HG03460 (cell line): ENCODE results near the gene MAPK8IP1.
A peak's percentile ranks its signal among the peaks of the same experiment; 100 is the strongest.

Experiments used
- ATAC-seq: cut with Tn5 transposase; IDR thresholded peaks from one replicate; pipeline ENCODE4 v1.9.1; 2021; ENCODE audit not compliant: unreplicated experiment

Gene MAPK8IP1

GRCh38 chr11:45925550-45925949, 40.1 kb downstream of the MAPK8IP1 start:
- no peak for ATAC-seq

DNA sequence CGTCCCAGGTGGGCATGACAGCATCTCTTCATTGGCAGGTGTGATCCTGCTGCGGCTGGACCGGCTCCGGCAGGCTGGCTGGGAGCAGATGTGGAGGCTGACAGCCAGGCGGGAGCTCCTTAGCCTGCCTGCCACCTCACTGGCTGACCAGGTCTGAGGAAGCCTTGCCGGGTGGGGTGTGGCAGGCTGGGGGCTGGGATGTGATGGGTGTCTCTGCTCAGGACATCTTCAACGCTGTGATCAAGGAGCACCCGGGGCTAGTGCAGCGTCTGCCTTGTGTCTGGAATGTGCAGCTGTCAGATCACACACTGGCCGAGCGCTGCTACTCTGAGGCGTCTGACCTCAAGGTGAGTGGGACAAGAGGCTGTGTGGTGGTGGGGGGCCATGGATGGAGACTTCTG, 40.5 kb downstream of the MAPK8IP1 start:
- ATAC-seq, result no peak

GRCh38 chr11:45926536-45927331, 41.3 kb downstream of the MAPK8IP1 start:
- no peak for ATAC-seq

GRCh38 chr11:45927332-45927683, 41.9 kb downstream of the MAPK8IP1 start:
- ATAC-seq, result no peak

GRCh38 chr11:45927684-45928413, 42.4 kb downstream of the MAPK8IP1 start:
- ATAC-seq, result no peak

GRCh38 chr11:45928535-45929215, 43.2 kb downstream of the MAPK8IP1 start:
- ATAC-seq, result no peak

- ATAC-seq, result peak; percentile 13
These were observed 44.1 kb downstream of the MAPK8IP1 start for GRCh38 chr11:45929486-45930030.

DNA sequence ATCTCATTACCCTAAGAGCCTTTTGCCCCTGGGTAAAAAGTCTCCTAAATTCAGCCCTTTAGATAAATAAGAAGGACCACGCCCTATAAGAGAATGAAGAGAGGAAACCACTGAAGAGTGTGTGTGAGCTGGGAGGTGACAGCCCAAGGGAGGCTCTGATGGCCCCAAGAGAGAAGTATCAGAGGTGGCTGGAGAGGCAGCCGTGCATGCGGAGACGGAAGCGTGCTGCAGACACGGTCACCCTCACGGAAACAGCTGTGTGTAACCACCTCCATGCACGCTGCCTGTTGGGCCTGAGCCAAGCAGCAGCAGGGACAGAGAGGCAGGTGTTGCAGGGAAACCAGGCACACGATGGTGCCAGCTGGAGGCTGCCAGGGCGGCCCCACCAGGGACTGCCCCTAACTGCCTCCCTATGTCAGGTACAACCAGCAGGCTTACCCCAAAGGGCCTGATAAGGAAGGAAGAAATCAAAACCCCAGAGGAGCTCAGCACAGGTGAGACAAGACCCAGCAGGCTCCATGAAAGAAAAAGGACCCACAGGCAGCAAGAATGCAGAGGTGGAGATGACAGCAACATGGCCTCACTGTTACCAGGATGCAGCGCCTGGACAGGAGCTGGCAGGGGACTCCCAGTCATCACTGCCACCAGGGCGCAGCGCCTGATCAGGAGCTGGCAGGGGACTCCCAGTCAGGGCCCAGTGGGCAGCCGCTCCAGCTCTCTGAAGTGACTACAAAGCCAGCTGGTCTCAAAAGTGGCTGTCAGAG, 44.8 kb downstream of the MAPK8IP1 start:
- ATAC-seq, result peak; percentile 88

GRCh38 chr11:45930951-45931570, 45.6 kb downstream of the MAPK8IP1 start:
- no peak for ATAC-seq

DNA sequence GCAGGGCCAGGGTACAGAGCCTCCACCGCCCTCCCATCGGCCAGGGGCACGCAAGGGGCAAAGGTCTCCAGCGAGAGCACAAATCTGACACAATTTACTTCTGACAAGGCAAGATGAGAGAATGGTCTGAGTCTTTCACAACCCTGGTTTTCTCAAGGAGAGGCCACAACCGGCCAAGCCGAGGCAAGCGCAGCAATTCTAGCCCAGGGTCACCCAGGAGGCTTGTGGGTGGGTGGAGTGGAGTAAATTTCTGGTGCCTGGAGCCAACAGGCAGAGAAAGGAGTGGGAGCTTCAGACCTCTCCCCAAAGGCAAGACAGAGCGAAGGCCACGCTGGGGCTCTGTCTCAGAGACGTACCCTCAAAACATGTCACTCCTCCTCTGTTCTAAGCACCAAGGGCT, 46.3 kb downstream of the MAPK8IP1 start:
- no peak for ATAC-seq

DNA sequence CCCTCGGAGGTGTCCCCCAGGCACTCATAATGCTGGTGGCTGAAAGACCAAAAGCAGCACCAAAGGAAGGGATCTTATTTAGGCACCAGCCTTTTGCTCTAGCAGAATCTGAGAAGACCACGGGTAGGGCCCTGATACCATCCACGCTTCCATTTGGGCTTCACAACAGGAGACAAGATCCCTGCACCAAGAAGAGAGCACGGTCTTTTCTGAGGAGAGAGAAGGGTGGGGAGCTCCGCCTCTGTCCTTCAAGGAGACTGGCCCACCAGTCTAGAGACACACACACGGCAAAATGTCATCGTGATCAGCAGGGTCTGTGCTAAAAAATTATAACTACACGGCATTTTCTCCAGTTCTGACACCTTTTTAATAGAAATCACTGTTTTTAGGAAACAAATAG, 46.8 kb downstream of the MAPK8IP1 start:
- ATAC-seq, result no peak

DNA sequence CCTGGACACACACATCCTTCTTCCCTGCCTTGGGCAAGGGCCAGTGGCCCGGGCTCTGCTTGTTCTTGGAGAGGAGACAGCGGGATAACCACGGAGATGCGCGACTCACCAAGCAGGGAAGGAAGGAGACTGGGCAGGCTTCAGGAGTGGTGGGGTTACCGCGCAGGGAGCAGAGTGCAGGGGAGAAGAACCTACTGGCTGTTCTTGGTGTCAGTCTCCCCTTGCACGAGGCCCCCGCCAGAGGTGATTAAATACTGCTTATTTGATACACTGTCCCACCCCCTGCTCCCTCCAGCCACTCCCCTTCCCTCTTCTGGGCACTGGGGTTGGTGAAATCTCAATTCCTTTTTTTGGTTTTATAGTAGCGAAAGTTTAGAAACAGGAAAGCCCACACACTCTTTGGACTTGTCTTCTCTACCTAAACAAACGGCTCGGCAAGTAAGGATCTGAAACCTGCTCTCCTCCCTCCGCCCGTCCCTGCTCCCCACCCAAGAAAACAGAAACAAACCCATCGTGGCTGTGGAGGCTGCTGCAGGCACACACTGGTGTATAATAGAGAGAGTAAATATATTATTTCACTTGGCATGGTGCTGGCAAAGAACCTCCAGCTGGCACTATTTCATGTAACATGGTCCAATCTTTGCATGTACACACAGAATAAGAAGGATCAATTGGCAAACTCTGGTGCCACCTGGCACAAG, 47.8 kb downstream of the MAPK8IP1 start:
- no peak for ATAC-seq

DNA sequence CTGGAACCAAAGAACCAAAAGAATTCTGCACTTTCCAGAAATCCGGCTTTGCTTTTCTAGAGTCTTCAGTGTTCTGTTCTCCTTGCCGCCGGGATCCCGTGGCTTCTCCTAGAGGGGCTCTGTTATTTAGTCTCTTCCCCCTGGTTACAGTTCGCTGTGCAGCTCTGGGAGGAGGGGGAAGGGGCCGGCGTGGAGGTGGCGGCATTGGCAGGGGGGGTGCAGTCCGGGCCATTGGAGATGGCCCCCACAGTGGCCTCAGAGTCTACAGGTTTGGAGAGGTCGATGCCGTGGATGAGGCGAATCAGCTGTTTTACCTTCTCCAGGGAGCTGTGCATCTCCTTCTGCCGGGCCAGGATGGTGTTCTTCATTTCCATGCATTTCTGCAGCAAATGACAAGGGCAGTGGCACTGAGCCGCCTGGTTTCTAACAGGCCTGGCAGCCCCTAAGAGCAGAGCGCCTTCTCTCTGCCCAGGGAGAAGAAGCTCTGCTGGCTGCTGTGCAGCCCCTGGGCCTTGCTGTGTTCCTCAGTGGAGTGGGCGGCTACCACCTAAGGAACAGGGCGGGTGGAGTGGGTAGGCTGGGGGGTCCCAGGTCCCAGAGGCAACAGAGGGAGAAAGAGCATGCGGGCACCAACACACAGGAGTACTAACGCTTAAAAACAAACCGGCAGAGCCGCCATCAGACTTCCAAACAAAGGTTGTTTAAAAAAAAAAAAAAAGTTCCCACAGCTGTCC, 48.6 kb downstream of the MAPK8IP1 start:
- ATAC-seq, result no peak

GRCh38 chr11:45934580-45935318, 49.3 kb downstream of the MAPK8IP1 start:
- ATAC-seq, result no peak

DNA sequence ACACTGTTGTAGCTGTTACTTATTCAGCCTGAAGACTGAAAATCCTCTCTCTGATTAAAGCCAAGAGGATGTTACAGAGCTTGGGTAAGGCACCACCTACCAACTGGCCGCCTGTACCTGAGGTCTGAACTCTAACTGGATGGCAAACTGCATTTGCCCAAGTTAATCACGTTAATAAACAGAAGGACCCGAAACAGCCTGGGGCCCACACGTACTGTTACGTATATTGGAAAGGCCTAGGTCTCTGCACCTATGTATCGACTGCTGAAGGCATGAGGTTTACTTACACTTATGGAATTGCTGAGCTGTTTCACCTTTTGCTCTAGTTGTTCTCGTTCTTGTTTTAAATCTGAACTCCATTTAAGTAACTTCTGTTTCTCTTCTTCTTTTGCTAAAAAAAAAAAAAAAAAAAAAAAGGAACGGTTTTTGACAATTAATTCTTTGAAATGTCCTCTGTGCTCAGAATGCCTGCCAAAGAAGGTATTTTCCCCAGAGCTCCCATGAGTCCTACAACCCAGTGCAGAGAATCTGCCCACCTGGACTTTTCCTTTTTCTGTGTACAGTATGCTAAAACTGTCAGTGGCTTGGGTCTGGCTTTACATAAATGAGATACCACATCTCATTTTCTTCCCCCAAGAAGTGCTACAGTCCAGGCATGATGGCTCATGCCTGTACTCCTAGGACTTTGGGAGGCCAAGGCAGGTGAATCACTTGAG, 50.1 kb downstream of the MAPK8IP1 start:
- no peak for ATAC-seq

DNA sequence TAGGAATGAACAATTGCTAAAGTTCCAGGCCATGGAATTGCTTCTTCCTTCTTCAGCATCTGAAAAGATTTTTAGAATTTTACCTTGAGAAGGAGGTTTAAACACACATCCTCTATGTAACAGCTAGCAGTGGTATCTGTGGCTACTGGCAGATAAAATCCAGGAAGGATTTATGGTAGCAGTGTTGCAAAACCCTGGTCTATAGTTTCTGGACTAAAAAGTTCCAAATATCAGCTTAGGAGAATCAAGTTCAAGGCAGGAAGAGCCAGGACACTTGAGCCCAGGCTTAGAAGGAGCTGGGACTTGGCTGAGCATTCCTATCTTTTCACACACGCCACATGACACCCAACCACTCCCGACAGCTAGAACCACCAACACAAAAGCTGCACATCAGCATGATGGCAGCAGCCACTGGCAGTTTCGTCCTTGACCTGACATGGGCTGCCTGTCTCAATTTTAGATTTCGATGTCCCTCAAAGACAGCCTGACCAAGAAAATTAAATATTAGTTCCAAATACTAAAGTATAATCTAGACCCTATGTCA, 51.1 kb downstream of the MAPK8IP1 start:
- no peak for ATAC-seq

DNA sequence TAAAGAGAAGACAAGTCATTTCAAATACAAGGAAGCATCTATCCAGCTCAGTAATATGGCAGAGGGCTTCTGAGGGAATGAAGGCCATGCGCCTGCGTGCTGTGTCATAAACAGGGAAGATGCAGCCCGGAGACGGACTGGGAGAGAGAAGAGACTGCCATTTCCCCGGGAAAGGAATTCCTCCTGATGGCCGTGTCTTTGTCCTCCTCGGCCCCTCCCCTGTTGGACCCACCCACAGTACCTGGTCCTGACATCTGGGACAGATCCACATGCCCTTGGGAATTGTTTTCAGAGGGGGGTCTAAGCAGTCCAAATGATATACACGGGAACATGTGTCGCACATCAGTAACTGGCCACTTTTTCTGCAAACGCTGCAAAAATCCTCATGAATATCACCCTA, 52.5 kb downstream of the MAPK8IP1 start:
- ATAC-seq, result no peak

DNA sequence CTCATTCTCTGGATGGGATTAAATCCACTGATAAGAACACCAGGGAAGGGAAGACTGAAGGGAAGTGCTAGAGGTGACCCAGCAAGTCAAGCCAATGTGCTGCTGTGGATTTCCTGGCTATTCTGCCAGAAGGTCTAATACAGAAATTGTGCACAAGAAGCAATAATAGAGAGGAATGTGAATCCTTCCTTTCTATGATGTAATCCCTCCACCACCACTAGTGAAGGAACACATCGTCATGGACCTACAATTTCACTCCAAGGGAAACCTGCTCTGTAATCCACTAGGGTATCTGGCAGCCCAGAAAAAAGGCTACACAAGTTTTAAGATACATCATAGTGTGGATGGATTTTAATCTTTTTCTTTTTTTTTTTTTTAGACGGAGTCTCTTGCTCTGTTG, 54.4 kb downstream of the MAPK8IP1 start:
- ATAC-seq, result no peak
